HG02678 (cell line): ENCODE results near the gene CCDC127.

Experiments
- ATAC-seq: cut with Tn5 transposase; IDR thresholded peaks from one replicate; pipeline ENCODE4 v1.9.1; 2021; ENCODE audit warnings: mild to moderate bottlenecking, moderate library complexity; ENCODE audit not compliant: unreplicated experiment

CCDC127 gene

GRCh38 chr5:160921-161802, 56.8 kb downstream of the CCDC127 start:
- no peak for ATAC-seq

GRCh38 chr5:160173-160510, 57.8 kb downstream of the CCDC127 start:
- no peak for ATAC-seq

DNA sequence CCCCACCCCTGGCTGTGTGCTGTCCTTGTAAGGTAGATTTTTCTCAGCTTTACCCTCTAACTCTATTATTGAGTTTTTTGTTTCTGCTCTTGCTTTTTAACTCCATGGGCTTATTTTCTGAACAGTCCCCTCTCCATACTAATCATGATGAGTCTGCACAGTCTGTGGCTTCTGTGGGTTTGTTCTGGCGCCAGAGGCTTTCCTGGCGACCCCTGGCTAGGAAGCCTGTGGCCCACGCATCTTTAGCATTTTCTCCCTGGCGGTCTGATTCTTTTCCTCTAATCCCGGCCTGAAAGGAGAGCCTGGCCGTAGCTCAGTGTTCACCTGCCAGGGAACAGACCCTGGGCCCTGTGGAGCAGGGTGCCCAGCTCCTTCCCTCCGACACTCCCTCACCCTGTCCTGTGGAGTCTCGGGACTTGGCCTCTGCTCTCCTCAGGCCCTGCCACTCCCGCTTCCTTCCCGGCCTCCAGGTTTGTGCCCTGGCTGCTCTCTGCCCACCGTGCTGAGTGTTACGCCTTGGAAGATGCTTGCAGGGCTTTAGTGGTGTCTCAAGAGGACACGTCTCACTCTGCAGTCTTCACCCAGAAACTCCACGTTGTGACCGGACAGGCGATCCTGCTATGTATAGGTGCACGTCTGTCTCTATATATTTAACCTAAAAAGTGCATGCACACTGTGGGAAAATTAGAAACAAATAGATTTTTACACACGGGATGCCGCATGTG, 58.3 kb downstream of the CCDC127 start:
- no peak for ATAC-seq

- no peak for ATAC-seq
Observed at GRCh38 chr5:158807-159447, 59.0 kb downstream of the CCDC127 start.

DNA sequence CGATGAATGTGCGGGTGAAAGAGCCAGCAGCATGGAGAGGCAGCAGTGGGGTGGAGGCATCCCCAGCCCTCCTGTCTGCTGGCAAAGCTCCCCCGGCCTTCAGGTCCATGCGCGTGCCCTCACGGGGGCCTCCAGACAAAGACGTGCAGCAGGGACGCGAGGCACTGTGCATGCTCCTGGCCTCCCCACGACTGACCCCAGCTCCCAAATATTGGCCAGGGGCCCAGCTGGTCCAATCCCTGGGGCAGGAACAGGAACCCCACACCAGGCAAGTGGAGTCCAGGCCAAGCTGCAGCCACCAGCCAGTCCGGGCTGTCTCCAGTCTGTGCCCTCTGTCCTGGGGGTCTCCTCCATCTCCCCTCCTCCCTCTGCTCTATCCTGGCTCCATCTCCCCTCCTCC, 60.2 kb downstream of the CCDC127 start:
- no peak for ATAC-seq

DNA sequence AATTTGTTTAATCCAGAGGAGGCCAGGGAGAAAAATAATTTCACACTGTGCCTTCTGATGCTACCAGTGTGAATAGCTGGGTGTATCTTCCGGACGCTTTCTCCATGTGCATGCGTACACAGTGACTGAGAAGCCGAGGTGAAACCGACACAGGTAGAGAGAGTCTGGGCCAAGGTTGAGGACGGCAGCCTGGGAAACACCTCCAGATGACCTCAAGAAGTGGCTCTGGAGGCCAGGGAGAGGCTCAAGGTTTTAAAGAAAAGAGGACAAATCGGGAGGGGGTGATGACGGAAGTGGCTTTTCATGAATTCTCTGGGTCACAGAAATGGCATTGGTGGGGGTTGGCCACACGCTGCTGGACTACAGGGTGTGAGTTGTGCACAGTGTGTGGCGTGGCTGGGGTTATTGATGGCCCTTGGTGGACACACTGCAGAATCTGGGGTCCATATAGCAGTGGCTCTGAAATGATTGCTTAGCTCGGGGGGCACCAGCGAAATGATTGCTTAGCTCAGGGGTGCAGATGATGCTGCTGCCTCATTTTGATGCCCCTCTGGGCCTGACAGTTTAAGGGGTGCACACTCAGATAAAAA, 60.7 kb downstream of the CCDC127 start:
- ATAC-seq = no peak

- no peak for ATAC-seq
Observed at GRCh38 chr5:156411-157072, 61.4 kb downstream of the CCDC127 start.

GRCh38 chr5:155651-156410, 62.1 kb downstream of the CCDC127 start:
- ATAC-seq = no peak

DNA sequence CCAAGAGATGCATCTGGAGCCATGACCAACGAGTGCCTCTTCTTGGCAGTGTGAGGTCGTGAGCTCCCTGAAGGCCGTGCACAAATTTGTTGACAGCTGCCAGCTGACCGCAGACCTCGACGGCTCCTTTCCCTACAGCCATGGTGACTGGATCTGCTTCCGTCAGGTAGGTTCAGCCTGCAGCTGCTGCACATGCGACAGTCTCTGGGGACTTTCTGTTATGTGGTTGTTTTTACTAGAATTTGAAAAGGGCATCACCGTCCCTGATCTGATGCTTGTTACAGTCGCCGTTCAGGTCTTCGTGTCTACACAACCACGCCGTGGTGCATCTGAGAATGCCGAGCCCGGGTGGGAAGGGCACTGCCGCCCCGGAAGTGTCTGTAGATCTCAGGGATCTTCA, 63.1 kb downstream of the CCDC127 start:
- no peak for ATAC-seq

- no peak for ATAC-seq
Observed at GRCh38 chr5:154236-154635, 63.7 kb downstream of the CCDC127 start.

GRCh38 chr5:153256-153655, 64.7 kb downstream of the CCDC127 start:
- no peak for ATAC-seq

DNA sequence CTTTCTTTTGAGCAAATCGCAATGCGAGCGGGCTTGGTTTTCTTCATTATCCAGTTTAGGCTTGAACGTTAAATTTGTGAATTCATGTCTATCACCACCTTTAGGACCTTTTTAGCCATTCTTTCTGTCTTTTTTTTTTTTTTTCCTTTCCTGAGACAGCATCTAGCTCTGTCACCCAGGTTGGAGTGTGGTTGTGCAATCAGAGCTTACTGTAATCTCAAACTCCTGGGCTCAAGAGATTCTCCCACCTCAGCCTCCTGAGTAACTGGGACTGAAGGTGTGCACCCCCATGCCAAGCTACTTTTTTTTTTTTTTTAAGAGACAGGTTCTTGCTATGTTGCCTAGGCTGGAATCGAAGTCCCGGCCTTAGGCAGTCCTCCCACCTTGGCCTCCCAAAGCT, 65.9 kb downstream of the CCDC127 start:
- no peak for ATAC-seq

- ATAC-seq = no peak
Observed at GRCh38 chr5:150746-151145, 67.2 kb downstream of the CCDC127 start.

GRCh38 chr5:149745-150485, 68.0 kb downstream of the CCDC127 start:
- ATAC-seq = no peak

- no peak for ATAC-seq
Observed at GRCh38 chr5:147751-148150, 70.2 kb downstream of the CCDC127 start.
